HL-60/S4 (cell line): Measurements from ENCODE around the gene ATP2A3.
"Not testable (repeated sequence)": the region's sequence is repeated elsewhere in the genome, so short reads cannot be mapped to it uniquely, and the experiment has no call there.

ENCODE experiments used
- in situ Hi-C: fragments of 300-500 bp; cut with MboI; formaldehyde crosslinking; loops from 2 replicates; pipeline ENCODE4 v1.14.3; 2022; ENCODE audit warnings: low sequenced_read_pairs

Gene ATP2A3

DNA sequence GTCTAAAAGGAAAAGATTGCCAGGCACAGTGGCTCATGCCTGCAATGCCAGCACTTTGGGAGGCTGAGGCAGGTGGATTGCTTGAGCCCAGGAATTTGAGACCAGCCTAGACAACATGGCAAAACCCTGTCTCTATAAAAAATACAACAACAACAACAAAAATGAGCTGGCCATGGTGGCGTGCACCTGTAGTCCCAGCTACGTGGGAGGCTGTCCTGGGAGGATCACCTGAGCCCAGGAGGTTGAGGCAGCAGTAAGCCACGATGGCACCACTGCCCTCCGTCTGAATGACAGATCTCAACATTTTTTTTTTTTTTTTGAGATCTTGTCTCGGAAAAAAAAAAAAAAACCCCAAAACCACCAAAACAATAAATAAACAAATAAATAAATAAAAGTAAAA lies 28.1 kb upstream of the ATP2A3 start:
- in situ Hi-C loops, result no loop called here

DNA sequence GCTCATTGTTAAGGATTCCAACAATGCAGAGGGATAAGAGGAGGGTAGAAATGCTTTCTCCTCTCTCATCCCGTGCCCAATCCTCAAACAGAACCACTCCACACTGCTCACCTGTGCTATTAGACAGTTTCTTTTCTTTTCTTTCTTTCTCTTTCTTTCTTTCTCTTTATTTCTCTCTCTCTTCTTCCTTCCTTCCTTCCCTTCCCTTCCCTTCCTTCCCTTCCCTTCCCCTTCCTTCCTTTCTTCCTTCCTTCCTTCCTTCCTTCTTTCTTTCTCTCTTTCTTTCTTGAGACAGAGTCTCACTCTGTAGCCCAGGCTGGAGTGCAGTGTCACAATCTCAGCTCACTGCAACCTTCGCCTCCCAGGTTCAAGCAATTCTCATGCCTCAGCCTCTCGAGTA lies 27.5 kb upstream of the ATP2A3 start:
- in situ Hi-C loops, result not testable (repeated sequence)

DNA sequence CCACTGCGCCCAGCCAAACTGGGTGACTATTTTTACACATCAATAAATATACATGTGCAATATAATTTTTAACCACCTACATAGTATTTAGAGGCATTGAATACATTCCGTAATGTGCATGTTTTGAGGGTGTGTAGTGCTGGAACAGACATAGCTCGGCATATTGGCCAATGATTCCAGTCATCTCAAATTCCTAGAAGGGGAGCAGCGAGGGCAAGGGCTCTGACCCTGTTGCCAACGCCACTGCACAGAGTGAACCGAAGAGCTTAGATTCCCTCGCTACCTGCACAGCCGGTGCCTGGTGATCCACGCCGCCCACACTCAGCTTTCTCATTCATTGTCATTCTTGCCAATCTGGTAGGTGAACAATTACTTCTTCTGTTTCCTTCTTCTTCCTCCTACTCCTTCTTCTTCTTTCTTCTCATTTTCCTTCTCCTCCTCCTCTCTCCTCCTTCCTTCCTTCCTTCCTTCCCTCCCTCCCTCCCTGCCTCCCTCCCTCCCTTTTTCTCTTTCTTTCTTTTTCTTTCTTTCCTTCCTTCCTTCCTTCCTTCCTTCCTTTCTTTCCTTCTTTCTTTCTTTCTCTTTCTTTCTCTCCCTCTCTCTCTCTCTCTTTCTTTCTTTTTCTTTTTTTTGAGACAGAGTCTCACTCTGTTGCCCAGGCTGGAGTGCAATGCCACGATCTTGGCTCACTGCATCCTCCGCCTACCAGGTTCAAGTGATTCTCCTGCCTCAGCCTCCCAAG lies 26.3 kb upstream of the ATP2A3 start:
- in situ Hi-C loops, result no loop called here

DNA sequence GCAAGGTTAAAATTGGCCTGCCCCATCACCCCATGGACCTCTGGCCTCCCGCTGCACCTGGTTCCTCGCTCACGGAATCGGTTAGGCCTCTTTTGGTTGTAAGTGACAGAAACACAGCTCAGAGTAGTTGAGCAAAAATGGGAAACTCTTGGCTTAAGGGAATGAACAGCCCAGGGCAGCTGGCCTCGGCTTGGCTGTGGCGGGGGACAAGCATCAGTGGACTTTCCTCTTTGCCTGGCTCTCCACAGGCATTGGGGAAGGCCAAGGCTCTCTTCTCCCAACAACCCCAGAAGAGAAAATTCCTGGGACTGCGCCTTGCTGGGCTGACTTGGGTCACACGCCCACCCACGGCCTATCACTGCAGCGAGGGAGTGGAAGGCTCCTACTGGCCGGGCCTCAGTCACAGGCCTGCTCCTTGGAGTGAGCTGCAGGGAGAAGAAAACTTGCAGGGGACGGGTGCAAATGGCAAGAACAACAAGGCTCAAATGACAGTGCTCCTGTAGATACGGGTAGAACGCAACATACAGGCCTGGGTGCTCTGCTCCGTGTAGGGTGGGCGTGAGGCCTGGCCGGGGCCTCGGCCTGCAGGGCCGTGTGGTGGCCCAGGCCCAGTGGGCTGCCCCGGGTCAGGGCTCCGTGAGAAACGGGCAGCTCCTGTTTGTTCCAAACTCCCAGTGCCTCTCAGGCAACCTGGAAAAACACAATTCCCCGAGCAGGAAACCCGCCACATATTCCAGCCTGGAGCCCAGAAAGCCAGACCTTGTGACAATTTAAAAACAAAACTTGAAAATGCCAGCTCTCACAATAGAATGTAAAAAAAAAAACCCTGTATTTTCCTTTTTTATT lies 25.0 kb upstream of the ATP2A3 start:
- in situ Hi-C loops, result no loop called here

DNA sequence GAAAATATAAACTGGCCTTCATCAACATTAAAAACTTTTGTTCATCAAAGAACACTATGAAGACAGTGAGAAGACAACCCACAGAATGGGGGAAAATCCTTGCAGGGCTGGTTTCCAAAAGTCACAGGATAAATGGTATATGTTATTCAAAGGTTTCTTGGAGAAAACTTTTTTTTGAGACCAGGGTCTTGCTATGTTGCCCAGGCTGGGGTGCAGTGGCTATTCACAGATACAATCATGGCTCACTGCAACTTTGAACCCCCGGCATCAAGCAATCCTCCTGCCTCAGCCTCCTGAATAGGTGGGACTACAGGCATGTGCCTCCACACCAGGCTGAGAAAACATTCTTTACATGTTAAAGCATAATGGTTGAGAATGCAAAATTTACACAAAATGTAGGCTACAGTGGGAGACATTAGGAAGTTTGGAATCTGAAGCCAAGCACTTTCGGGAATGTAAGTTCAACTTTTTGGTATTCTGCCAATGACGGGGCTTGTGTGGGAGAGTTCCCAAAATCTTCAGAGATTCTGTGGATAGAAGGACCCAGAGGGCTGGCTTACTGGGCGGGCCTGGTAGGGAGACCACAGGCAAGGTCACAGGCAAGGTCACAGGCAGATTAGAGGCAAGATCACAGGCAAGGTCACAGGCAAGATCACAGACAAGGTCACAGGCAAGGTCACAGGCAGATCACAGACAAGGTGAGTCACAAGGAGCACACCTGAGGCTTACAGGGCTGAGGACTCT lies 24.2 kb upstream of the ATP2A3 start:
- in situ Hi-C loops, result no loop called here

DNA sequence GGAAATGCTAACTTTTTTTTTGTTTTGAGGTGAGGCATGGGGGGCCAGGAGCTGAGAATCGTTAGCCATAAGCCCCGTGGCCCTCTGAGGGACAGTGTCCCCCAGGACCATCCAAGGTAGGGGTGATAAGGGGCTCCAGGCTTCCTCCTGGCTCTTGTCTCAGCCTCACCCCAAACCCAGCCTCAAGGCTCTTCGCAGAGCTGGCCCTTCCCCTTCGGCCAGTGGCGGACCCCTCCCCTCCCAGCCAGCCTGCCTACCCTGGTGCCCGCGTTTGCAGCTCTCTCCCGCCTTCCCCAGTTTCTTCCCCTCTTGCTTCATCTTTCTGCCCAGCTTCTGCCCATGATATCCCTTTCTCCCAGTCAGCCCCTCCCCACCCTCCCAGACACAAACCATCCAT lies 22.7 kb upstream of the ATP2A3 start:
- in situ Hi-C loops, result no loop called here

DNA sequence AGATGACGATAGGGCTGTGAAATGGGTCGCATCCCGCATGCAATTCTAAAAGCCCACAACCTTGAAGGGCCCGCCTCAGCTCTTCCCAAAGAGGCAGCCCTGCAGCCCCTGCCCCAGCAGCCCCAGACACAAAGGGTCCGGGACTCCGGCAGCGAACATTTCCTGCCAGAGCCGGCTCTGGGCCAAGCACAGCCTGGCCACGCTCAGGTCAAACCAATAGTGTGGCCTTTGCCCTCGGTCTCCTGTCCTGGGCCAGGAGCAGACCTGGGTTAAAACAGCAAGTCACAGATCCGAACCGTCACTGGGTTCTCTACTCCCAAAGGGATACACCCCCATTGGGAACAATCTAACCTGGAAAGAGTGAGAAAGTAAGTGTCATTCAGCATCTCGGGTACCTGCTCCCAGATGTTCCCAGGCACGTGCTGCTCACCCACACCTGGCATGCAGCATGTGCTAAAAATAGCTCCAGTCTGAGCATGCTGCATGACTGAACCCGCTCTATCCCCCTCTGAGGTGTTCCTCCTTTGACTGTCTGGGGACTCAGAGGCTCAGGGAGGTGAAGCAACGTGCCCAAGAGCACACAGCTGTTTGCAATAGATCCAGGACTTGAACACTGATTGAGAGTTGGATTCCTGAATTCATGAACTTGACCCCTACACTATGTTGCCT lies 22.2 kb upstream of the ATP2A3 start:
- in situ Hi-C loops, result no loop called here

DNA sequence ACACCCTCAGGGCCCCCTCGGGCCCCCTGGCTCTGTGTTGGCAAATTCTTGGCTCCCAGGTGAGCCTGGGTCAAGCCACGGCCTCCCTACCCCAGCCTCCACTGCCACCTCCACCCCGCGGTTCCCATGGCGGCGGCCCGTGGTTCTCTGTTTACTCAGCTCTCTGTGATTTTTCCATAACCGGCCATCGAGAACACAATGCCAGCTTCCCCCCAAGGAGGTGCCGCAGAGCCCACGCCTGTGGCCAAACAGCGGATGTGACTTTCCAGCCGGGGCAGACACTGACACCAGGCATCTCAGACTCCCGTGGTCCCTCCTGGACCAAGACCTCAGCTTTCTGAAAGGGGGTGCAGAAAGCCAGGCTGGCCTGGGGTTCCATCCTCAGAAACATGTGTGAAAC lies 21.6 kb upstream of the ATP2A3 start:
- in situ Hi-C loops, result no loop called here

DNA sequence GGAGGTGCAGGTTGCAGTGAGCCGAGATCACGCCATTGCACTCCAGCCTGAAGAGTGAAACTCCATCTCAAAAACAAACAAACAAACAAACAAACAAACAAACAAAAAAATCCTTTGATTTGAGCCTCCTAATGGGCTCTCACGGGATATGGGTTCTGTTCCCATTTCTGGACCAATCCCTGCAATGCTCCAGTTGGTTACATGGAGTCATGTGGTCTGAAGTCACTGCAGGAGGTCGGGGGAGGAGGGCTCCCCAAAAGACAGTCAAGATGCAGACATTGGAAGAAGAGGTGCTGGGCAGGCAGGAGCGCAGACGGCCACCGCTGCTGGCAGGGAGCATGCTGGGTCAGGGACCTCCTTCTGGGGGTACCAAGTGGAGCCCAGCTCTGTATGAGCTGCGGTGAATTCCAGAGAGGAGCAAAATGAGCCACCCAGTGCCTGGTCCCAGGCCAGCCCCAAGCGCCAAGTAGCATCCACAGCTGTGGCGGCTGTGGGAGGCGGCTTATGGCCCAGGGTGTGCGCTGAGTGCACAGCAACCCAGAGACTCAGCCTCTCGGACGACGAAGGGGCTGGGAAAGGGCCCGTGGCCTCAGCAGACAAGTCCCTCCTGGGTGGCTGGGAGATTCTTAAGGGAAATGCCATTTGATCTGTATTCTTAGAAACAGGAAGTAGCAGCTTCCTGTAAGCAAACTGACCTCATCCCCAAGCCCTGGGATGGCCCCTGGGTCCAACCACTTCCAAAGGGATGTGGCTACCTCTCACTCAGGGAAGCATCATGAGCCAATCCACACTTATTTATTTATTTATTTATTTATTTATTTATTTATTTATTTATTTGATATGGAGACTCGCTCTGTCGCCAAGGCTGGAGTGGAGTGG lies 19.6 kb upstream of the ATP2A3 start:
- in situ Hi-C loops, result no loop called here

DNA sequence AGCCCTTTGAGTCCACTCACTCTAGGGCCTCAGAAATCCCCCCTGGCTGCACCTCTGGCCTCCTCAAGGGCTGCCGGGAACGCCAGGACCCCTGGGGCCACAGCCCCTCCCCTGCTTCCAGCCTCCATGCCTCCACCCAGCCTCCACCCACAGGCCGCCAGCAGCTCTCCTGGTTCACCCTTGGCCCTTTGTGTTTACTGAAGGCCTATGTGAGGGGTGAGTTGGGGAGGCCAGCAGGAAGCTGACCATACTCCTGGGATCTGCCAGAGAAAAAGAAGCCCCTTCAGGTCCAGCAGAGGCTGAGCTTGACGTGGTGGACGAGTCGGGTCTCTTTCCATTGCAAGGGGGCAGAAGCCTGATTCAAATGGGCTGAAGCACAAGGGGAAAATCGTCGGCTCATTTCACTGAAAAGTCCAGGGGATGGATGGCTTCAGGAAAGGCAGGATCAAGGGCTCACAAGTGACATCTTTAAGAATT lies 18.3 kb upstream of the ATP2A3 start:
- in situ Hi-C loops, result no loop called here

DNA sequence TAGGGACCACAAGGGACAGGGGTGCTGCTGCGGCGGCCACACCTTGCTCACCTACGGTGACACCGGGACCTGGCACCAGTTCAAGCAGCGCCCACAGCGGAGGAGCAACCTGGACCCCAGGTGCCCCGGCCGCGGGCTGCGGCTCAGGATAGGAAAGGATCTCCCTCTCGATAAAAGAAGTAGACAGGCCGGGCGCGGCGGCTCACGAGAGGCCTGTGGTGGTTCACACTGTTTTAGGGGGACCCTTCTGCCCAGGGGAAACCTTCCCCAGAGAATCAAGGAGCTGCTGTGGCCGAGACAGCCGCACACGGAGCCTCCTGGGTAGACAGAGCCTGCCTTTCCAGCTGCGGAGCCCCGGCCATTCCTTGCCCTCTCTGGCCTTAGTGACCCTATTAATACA lies 17.9 kb upstream of the ATP2A3 start:
- in situ Hi-C loops, result no loop called here

DNA sequence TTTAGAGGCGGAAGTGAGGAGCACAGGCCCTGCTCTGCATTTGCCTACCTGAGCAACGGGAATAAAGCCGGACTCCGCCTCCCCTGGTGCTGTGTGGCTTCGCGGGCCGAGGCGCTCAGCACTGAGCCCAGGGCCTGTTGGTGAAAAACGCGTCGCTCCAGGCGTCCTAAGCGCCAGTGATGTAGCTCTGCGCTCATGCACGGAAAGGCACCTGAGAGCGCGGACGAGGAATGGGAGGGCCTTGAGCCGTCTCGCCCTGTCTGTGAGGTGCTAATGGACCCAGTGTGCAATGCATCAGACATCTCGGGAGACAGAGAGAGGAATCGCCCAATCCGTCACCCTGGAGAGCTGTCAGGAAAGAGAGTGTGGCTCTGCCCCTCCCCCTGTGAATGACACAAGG lies 17.2 kb upstream of the ATP2A3 start:
- in situ Hi-C loops, result no loop called here

DNA sequence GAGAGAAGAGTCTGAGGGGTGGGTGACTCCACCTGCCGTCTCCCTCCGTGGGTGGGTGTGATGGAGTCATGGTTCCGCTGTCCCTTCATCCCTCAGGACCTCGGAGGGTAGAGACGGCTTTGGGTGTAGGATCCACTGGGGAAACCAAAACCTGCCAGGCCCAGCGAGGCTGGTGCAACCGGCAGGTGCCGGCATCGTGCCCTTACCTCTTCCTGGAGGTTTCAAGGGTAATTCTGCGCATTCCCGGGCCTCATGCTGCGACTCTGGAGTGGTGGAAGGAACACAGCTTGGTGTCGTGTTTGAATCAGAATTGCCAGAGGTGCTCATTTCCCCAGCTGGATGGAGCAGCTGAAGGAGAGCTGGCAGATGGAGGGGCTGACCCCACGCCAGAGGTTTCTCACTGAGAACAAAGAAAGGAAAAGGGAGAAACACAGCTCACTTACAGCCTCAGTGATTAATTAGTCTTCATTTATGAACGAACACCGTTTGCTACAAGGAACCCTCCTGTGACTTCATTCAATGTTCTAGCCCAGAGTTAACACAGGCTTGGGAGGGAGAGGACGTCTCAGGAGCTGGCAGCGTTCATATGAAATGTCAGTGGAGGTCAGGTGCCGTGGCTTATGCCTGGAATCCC lies 16.3 kb upstream of the ATP2A3 start:
- in situ Hi-C loops, result no loop called here

DNA sequence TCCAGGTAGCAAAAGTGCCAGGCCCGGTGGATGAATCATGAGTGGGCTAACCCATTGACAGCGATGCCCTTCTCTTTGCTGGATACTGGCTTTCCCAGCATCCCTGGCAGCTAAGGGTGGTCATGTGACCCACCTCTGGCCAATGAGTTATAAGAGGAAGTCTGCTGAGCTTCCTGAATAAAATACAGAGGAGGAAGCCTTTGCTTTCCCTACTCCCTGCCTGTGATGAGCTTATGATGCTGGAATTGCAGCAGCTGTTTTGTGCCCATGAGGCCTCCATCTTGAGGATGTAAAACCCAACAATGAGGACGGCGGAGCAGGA lies 15.0 kb upstream of the ATP2A3 start:
- in situ Hi-C loops, result no loop called here

DNA sequence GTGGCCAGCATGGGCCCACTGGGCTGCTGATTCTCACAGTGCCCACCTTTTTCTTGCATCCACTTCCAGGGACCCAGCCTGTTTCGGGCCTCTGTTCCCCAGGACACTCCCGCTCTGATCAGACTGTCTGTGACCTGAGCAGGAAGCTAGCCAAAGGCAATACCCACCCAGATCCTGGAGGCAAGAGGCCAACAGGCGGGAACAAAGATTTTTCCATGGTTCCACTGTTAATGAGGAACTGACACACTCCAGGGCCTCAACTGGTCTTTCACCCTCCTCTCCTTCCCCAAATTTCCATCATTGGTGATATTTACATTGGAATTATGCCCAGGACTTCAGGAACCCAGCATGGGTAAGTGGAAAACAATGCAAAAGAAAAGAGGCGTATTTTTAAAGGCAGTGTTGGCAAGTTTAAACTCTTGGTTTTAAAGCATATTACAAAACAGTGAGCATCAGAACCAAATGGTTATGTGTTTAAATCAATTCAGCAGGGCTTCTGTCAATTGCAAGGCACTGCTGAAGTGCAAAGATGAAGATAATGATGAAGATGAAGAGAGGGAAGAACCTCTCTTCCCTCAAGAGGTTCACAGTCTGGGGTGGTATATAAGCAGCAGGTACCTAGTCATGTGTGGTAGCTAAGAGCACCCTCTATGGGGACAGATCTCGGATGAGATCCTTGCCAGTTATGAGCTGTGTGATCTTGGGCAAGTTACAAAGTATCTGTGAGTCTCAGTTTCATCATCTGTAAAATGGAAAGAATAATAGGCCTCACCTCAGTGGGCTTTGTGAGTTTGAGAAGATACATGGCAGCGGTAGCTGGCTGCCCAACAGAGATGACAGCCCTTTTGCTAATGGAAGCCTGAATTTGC lies 14.4 kb upstream of the ATP2A3 start:
- in situ Hi-C loops, result no loop called here

DNA sequence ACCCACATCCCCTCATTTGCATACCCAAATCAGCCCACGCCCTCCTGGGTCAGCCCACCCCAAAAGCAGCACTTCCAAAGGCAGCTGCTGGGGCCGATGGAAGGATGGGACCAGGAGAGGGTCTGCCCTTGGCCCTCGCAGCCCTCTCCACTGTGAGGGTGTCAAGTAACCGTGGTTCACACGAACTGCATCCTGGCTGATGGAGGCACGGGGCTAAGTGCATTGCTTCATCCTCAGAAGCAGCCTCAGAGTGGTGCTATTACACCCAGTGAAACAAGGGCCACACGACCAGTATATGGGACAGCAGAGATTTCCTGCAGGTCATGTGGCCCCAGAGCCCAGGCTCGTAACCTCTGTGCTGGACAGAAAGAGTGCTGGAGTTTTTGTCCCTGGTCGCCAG lies 13.2 kb upstream of the ATP2A3 start:
- in situ Hi-C loops, result no loop called here

DNA sequence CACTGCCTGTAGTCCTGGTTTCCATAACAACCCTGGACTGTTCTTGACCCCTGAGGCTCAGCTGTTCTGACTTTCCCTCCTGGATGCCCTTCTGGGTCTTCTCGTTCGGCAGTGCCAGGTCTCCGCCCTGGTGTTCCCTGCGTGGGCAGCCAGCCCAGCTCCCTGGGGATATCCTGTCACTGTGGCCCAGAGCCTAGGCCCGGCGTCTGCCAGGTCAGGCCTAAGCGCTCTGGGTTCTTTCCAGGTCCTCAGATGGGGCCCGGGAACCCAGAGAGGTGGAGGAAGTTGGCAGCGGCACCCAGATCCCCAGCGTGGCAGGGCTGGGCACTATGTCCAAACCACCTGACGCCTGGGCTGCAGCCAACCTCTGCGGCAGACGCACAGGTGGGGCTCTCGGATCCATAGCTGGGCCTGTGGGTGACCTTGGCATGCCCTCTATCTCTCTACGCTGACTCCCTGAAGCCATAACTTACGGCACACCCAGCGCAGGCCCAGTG lies 12.5 kb upstream of the ATP2A3 start:
- in situ Hi-C loops, result no loop called here

DNA sequence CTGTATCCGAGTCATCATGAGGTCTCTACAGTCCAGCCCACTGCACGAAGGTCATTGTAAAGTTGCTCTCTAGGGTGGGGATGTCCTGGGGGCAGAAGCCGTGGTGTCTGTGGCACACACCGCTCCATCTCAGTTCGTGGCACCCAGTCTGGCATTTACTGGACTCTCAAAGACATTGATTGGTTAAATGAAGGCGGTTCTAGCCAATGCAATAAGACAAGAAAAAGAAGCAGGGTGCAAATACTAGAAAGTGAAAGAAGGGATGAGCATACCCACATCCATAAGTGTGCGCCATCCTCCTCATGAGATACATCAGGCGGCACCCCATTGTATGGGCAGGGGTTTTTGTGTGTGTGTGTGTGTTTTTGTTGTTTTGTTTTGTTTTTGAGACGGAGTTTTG lies 10.7 kb upstream of the ATP2A3 start:
- in situ Hi-C loops, result no loop called here
